LNCAP (cell line): ENCODE results near the gene CTSD.

Experiments used
- CTCF ChIP-seq: fragments of 450-650 bp; IDR thresholded peaks from 2 replicates; pipeline ENCODE4 v1.5.1; 2017; ENCODE audit warnings: mild to moderate bottlenecking

Gene CTSD

GRCh38 chr11:1753229-1753928 is 10.3 kb downstream of the CTSD start:
- no peak for TF ChIP-seq CTCF

- no peak for TF ChIP-seq CTCF
Observed at GRCh38 chr11:1752907-1753228, 10.9 kb downstream of the CTSD start.

GRCh38 chr11:1751999-1752906 is 11.5 kb downstream of the CTSD start:
- TF ChIP-seq CTCF = no peak

GRCh38 chr11:1751531-1751921 is 12.2 kb downstream of the CTSD start:
- TF ChIP-seq CTCF = no peak

- TF ChIP-seq CTCF = no peak
Observed at GRCh38 chr11:1750840-1751530, 12.7 kb downstream of the CTSD start.

- TF ChIP-seq CTCF = no peak
Observed at GRCh38 chr11:1750481-1750839, 13.3 kb downstream of the CTSD start, which contains the start of gene IFITM10. TSS of gene IFITM10 (minus strand) at chr11:1750595. CDS start at chr11:1750442, 153 bp downstream.
